ENCODE data around the gene CDT1. TPM values are rescaled to one million over a fixed set of nuclear protein-coding genes. Genes with fewer than 3 reads are reported as not detected.

The CDT1 gene
- total RNA-seq, 6 experiments from 2014 or later = 13.3 to 28.2 (median 22.2) TPM

GRCh38 chr16:88839745-88840599, 36.4 kb downstream of the CDT1 start:
- DNase-seq = no peak
- Mint-ChIP-seq H3K9me3 (no peaks in the 10 kb centered on the region), H3K36me3 (ENCODE audit: low read depth) (no peaks in the 10 kb centered on the region), H3K4me3 (no peak overlapping the region), H3K27ac (no peak overlapping the region), H3K4me1 (ENCODE audit: low read depth) (no peaks in the 10 kb centered on the region), H3K27me3 (ENCODE audit: insufficient read depth) (no peaks in the 10 kb centered on the region; the same call in none of the 2 replicates)
- TF ChIP-seq CTCF (IDR thresholded peaks at IDR 0.05) = no peak

- no peaks in the 10 kb centered on the region for H3K9me3 Mint-ChIP-seq
- H3K4me3 Mint-ChIP-seq = no peak overlapping the region
- TF ChIP-seq CTCF (IDR thresholded peaks at IDR 0.05) = no peak
- no peaks in the 10 kb centered on the region for H3K36me3 Mint-ChIP-seq (ENCODE audit: low read depth)
- no peak for DNase-seq
- no peaks in the 10 kb centered on the region for H3K4me1 Mint-ChIP-seq (ENCODE audit: low read depth)
- H3K27me3 Mint-ChIP-seq (ENCODE audit: insufficient read depth) = no peaks in the 10 kb centered on the region; the same call in none of the 2 replicates
- no peak overlapping the region for H3K27ac Mint-ChIP-seq
Observed at GRCh38 chr16:88840600-88841215, 37.1 kb downstream of the CDT1 start.

GRCh38 chr16:88841521-88842307, 38.1 kb downstream of the CDT1 start:
- Mint-ChIP-seq H3K27ac (no peak overlapping the region), H3K36me3 (ENCODE audit: low read depth) (no peaks in the 10 kb centered on the region), H3K27me3 (ENCODE audit: insufficient read depth) (no peaks in the 10 kb centered on the region; the same call in none of the 2 replicates), H3K9me3 (no peaks in the 10 kb centered on the region), H3K4me1 (ENCODE audit: low read depth) (no peaks in the 10 kb centered on the region), H3K4me3 (no peak overlapping the region)
- TF ChIP-seq CTCF (IDR thresholded peaks at IDR 0.05) = no peak
- no peak for DNase-seq

GRCh38 chr16:88842308-88842756, 38.7 kb downstream of the CDT1 start:
- no peak for TF ChIP-seq CTCF (IDR thresholded peaks at IDR 0.05)
- H3K27ac Mint-ChIP-seq = no peak overlapping the region

GRCh38 chr16:88842806-88843205, 39.2 kb downstream of the CDT1 start:
- no peak for DNase-seq
- Mint-ChIP-seq H3K9me3 (no peaks in the 10 kb centered on the region), H3K27me3 (ENCODE audit: insufficient read depth) (no peaks in the 10 kb centered on the region; the same call in none of the 2 replicates), H3K27ac (no peak overlapping the region), H3K4me3 (no peak overlapping the region), H3K36me3 (ENCODE audit: low read depth) (no peaks in the 10 kb centered on the region), H3K4me1 (ENCODE audit: low read depth) (no peaks in the 10 kb centered on the region)
- no peak for TF ChIP-seq CTCF (IDR thresholded peaks at IDR 0.05)

More at GRCh38 chr16:88842308-88842756, 38.7 kb downstream of the CDT1 start:
- Mint-ChIP-seq H3K4me1 (ENCODE audit: low read depth) (no peaks in the 10 kb centered on the region), H3K36me3 (ENCODE audit: low read depth) (no peaks in the 10 kb centered on the region), H3K4me3 (no peak overlapping the region), H3K27me3 (ENCODE audit: insufficient read depth) (no peaks in the 10 kb centered on the region; the same call in none of the 2 replicates), H3K9me3 (no peaks in the 10 kb centered on the region)
- no peak for DNase-seq
